Pancreas (tissue), 10 donors: ENCODE results near the gene PRKCH. TPM values are rescaled to one million over a fixed set of nuclear protein-coding genes. Genes with fewer than 3 reads are reported as not detected.
"Not testable (repeated sequence)": the region's sequence is repeated elsewhere in the genome, so short reads cannot be mapped to it uniquely, and the experiment has no call there.

Experiments used
- ATAC-seq, 4 donors: fragments of 200-7000 bp; cut with Tn5 transposase; one replicate each; pipeline versions ENCODE4 v1.8.0 to v1.9.1; 2020; ENCODE audit warnings: mild to moderate bottlenecking in 4 of 4, moderate library complexity in 4 of 4
- DNase-seq, 6 donors: peaks; one replicate each; pipeline ENCODE4 v3.0.0-alpha.2; 2020
- FAIRE-seq: peaks from 2 replicates; lab custom pipeline; 2012; peaks lifted over from hg19 to GRCh38; lab: Jason Lieb, UNC
- H3K27ac ChIP-seq, 4 donors: fragments of 200-600 bp; sonication (generic); 1 replicate in 3 of 4; 2 replicates in 1 of 4; pipeline versions ENCODE4 v1.5.0 to v1.8.0; 2020
- H3K27me3 ChIP-seq, 4 donors: fragments of 200-600 bp; one replicate each; pipeline ENCODE4 v1.8.0; 2021
- H3K36me3 ChIP-seq, 3 donors: fragments of 200-600 bp; sonication (generic) in 1 of 3; one replicate each; pipeline versions ENCODE4 v1.5.0 to v1.8.0; 2020 to 2021
- H3K4me1 ChIP-seq, 3 donors: fragments of 200-600 bp; one replicate each; pipeline ENCODE4 v1.8.0; 2021
- H3K4me3 ChIP-seq, 4 donors: fragments of 200-600 bp; sonication (generic) in 2 of 4; one replicate each; pipeline versions ENCODE4 v1.5.0 to v1.8.0; 2020 to 2021
- H3K9me3 ChIP-seq, 4 donors: fragments of 200-600 bp; one replicate each; pipeline ENCODE4 v1.8.0; 2021
- CTCF ChIP-seq, 4 donors: fragments of 200-600 bp; sonication (generic) in 3 of 4; IDR thresholded peaks; one replicate each; pipeline versions ENCODE4 v1.5.0 to v1.8.0; 2021; ENCODE audit warnings: antibody characterized with exemption in 4 of 4
- WGBS, 2 donors: extraction: QIAGEN DNeasy Blood & Tissue Kit; methylation state at CpG; one replicate each; pipeline ENCODE4 v1.1.7; 2013; 5-methylcytosine and 5-hydroxymethylcytosine counted together
- intact Hi-C, 3 donors: fragments of 100-400 bp; cut with DNase I; formaldehyde crosslinking; loops; one replicate each; pipeline versions ENCODE4 v1.11.1 to v1.14.2; 2022
- polyA plus RNA-seq, 2 donors: library from polyadenylated mRNA; stranded (reverse); fragments of 200-250 nt; gene quantifications; one replicate each; pipeline ENCODE4 v1.2.3, GENCODE V29; 2013
- total RNA-seq, 6 donors: library from RNA; stranded (reverse); fragmentation: NEBNext Ultra II Directional in 4 of 6; extraction: Animal tissue kit (Norgen Biotek cat#: 25700) in 4 of 6; gene quantifications; one replicate each; pipeline versions ENCODE4 v1.2.1 to v1.2.4, GENCODE V29; 2021 to 2023
- donor health status: healthy with polysubstance abuse.
- donor health status: DM: no; HTN: no; CAD: no; lungs with moderate emphysema.
- donor health status: DM: no; HTN: no; CAD: no.
- donor health status: control.
- donor health status: control.
- donor health status: Bipolar disorder and iron deficiency.
- donor health status: DM: yes; HTN: yes; CAD: no.
- donor health status: DM: no; HTN: no; CAD: no.
- donor health status: DM: no; HTN: no; CAD: no.
- donor health status: DM: yes; HTN: yes; CAD: no.

Gene PRKCH
- total and polyA plus RNA-seq, 8 donors, result 3.6 to 16.9 (median 8.9) TPM

DNA sequence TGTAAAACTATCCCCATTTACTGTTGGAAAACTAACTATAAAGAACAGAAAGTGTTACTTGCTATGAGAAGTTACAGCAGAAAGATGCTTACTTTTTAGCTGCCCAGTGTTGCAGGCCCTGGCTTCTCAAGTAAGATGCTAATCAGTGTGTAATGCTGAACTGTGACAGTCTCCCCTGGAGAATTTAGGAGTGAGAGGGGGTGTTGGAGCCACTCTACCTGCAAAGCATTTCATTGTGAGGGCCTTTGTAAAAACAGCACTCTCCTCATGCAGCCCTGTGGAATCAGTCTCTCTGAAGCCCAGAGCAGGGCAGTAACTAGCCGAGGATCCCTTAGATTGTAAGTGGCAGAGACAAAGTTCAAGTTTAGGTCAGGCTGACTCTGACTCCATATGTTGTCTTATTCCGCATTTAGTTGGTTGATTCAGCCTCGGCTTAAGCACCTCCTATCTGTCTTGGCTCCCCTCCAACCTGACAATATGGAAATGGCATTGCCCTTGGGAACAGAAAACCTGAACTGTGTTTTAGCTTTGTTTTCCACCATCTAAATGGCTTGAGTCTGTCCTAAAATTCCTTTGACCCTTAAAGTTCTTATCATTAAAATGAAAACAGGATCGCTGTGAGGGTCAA is 141.3 kb downstream of the PRKCH start:
- no peaks in the 10 kb centered on the region for H3K36me3 ChIP-seq
- 46 to 55% methylated on average over 4 of the region's 4 CpGs for WGBS, 2 donors
- no peaks in the 10 kb centered on the region for H3K27me3 ChIP-seq
- DNase-seq (no peak), FAIRE-seq (no peak), ATAC-seq (peak in 3 of 4 donors; percentile 24 to 53 (median 39))
- no peak for TF ChIP-seq CTCF (IDR thresholded peaks at IDR 0.05)
- H3K4me3 ChIP-seq, result no peak overlapping the region
- H3K4me1 ChIP-seq, result no peaks in the 10 kb centered on the region
- H3K9me3 ChIP-seq, result no peaks in the 10 kb centered on the region
- no peak overlapping the region for H3K27ac ChIP-seq
- intact Hi-C loops, result loop anchor here in 1 of 3 donors (10.0 kb wide), 1 partner anchor 372 kb away; no protein-coding TSS in a partner anchor

GRCh38 chr14:61463664-61464285 is 142.4 kb downstream of the PRKCH start:
- H3K27ac ChIP-seq, result no peak overlapping the region
- 87 to 92% methylated on average over 3 of the region's 3 CpGs for WGBS, 2 donors
- H3K27me3 ChIP-seq, result no peaks in the 10 kb centered on the region
- no peak overlapping the region for H3K4me3 ChIP-seq
- no peak for TF ChIP-seq CTCF (IDR thresholded peaks at IDR 0.05)
- H3K36me3 ChIP-seq, result no peaks in the 10 kb centered on the region
- no peak for DNase-seq
- FAIRE-seq, result no peak
- no peaks in the 10 kb centered on the region for H3K4me1 ChIP-seq
- no peak for ATAC-seq
- intact Hi-C loops, result loop anchor here in 1 of 3 donors (10.0 kb wide), 1 partner anchor 371 kb away; no protein-coding TSS in a partner anchor
- H3K9me3 ChIP-seq, result no peaks in the 10 kb centered on the region

GRCh38 chr14:61464539-61465320 is 143.4 kb downstream of the PRKCH start:
- not testable (repeated sequence) for H3K9me3 ChIP-seq, H3K4me1 ChIP-seq, FAIRE-seq, H3K27ac ChIP-seq, ATAC-seq, H3K4me3 ChIP-seq, H3K27me3 ChIP-seq, DNase-seq, H3K36me3 ChIP-seq
- 99 to 100% methylated on average over 2 of the region's 2 CpGs for WGBS, 2 donors
- intact Hi-C loops, result loop anchor here (5.0 to 10.0 kb wide), 3 partner anchors 273 to 378 kb away; no protein-coding TSS in a partner anchor

- intact Hi-C loops, result loop anchor here (5.0 to 10.0 kb wide), 3 partner anchors 271 to 376 kb away; no protein-coding TSS in a partner anchor
- 79 to 80% methylated on average over 17 of the region's 17 CpGs for WGBS, 2 donors
- no peaks in the 10 kb centered on the region for H3K36me3 ChIP-seq
- no peaks in the 10 kb centered on the region for H3K27me3 ChIP-seq
- DNase-seq, result no peak
- no peak for TF ChIP-seq CTCF (IDR thresholded peaks at IDR 0.05)
- no peak overlapping the region for H3K4me3 ChIP-seq
- ATAC-seq, result peak in 2 of 4 donors; percentile 7 to 34
- no peaks in the 10 kb centered on the region for H3K4me1 ChIP-seq
- H3K9me3 ChIP-seq, result no peaks in the 10 kb centered on the region
- FAIRE-seq, result no peak
- no peak overlapping the region for H3K27ac ChIP-seq
Measured at GRCh38 chr14:61466249-61466904, 145.0 kb downstream of the PRKCH start.

DNA sequence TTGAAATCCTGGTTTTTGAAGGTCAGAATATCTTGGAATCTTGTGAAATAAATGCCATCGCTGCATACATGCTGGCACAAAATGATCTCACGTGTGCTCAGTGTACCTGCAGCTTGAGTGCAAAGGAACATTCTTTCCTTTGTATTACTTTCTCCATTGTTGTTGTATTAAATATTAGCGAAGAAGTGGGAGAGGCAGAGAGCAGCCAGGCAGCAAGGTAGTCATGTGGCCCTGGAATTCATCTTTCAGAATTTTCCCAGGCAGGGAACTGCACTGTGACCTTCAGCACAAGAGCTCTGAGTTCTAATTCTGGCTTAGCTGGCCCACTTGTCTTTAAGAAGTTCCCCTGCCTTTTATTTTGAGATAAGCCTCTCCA is 145.5 kb downstream of the PRKCH start:
- 82 to 92% methylated on average over 3 of the region's 3 CpGs for WGBS, 2 donors
- DNase-seq (no peak), FAIRE-seq (no peak), ATAC-seq (no peak)
- Histone ChIP-seq H3K4me1 (no peaks in the 10 kb centered on the region), H3K27ac (no peak overlapping the region), H3K9me3 (no peaks in the 10 kb centered on the region), H3K4me3 (no peak overlapping the region), H3K27me3 (no peaks in the 10 kb centered on the region), H3K36me3 (no peaks in the 10 kb centered on the region)
- intact Hi-C loops, result loop anchor here (5.0 to 10.0 kb wide), 3 partner anchors 270 to 375 kb away; no protein-coding TSS in a partner anchor
- no peak for TF ChIP-seq CTCF (IDR thresholded peaks at IDR 0.05)
